Activated CD4-positive, CD25-positive, alpha-beta regulatory T cell treated with anti-CD3 and anti-CD28 coated beads, Interleukin-2, amount 50 U/mL, for 72 hours (primary cell): ENCODE data around the gene FOXQ1.

Source experiments
- DNase-seq: peaks from one replicate; pipeline ENCODE4 v3.0.0; 2021

The FOXQ1 gene

GRCh38 chr6:1311400-1312202 lies at the start of gene FOXQ1:
Gene FOXQ1, plus strand, starts transcription at chr6:1312098. Its CDS starts 607 bp downstream, at chr6:1312705.
- no peak for DNase-seq

- DNase-seq = no peak
These were observed 49.2 kb upstream of the FOXQ1 start for GRCh38 chr6:1262704-1263038.

DNA sequence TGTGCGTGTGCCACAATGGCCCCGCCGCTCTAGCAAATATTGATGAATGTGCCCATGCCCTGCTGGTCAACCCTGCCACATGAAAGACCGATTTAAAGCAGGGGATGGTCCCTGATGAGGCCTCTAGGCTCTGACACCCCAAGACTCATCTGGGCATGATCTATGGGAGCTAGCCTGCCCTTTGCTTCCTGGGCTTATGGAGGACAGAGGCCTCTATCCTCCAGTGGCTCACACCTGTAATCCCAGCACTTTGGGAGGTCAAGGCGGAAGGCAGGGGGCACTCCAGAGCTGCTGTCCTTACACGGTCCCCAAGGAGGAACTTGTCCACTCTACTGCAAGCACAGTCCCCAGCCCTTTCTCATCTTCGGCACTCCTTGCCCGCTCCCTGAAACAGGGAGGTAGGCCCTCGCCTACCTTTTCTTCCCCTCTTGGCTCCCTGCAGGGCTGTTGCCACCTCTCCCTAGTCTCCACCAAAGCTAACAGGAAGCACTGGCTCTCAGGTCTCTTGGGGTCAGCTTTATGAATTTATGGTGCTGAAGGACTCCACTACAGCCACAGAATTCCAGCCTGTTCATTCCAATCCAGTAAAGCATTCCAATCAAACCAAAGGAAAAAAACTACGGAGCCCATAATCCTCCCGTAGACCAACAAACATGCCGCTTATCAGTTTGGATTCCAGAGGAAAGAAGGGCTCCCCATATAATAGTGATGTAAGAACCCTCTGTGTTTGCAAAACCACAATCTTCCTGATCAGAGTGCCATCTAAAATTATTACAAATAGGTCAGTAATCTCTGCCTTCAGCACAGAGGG lies 48.7 kb upstream of the FOXQ1 start:
- no peak for DNase-seq

DNA sequence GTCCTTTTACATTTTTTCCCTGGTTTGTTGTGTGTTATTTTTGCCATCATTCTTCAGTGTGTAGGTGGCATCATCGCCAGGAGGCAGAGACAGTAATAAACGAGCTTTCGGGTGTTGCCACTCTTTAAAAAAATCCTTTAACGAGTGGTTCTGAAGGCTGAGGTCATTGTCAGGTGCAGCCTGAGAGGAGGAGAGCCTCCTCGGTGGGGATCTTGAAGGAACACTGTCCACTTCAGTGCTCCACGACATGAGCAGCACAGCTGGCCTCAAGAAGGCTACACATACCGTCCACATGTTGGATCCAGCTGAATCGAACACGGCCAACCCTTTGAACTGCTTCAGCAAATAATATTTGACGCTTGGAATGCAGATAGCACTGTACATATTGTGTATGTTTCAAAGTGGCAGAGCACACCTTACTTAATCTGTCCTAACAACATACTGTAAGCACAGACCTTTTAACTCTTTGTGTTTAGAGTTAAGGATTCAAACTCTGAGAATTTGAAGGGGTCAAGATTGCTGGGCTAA lies 48.0 kb upstream of the FOXQ1 start:
- no peak for DNase-seq

DNA sequence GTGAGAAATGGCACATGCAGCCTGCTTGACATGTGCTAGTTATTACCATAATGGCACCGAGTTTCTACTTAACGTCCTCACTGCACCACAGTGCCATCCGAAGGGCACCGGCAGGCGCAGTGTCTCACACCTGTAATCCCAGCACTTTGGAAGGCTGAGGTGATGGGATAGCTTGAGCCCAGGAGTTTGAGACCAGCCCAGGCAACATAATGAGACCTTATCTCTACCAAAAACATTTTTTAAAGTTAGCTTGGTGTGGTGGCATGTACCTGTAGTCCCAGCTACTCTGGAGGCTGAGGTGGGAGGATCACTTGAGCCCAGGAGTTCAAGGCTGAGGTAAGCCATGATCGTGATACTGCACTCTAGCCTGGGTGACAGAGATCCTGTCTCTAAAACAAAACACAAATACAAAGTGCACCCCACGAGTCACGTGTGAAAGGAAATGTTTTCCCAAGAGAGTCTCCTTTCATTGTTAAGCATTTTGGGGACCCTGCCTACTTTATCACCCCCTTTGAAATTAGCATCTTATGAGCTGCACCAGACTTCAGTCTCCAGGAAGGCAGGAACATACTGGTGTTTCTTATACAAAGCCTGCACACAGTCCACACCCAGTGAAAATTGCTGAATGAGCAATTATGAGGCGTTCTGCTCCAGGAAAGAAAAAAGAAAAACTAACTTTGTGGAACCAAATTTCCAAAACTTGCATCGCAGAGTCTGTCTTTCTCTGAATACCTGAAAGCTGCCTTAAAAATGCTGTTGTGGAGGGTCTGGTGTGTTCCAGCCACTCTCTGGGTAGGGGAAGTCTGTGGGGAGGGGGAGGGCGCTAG lies 47.1 kb upstream of the FOXQ1 start:
- DNase-seq = no peak

- no peak for DNase-seq
These were observed 45.2 kb upstream of the FOXQ1 start for GRCh38 chr6:1266686-1267056.

- DNase-seq = no peak
These were observed 44.7 kb upstream of the FOXQ1 start for GRCh38 chr6:1267057-1267732.

DNA sequence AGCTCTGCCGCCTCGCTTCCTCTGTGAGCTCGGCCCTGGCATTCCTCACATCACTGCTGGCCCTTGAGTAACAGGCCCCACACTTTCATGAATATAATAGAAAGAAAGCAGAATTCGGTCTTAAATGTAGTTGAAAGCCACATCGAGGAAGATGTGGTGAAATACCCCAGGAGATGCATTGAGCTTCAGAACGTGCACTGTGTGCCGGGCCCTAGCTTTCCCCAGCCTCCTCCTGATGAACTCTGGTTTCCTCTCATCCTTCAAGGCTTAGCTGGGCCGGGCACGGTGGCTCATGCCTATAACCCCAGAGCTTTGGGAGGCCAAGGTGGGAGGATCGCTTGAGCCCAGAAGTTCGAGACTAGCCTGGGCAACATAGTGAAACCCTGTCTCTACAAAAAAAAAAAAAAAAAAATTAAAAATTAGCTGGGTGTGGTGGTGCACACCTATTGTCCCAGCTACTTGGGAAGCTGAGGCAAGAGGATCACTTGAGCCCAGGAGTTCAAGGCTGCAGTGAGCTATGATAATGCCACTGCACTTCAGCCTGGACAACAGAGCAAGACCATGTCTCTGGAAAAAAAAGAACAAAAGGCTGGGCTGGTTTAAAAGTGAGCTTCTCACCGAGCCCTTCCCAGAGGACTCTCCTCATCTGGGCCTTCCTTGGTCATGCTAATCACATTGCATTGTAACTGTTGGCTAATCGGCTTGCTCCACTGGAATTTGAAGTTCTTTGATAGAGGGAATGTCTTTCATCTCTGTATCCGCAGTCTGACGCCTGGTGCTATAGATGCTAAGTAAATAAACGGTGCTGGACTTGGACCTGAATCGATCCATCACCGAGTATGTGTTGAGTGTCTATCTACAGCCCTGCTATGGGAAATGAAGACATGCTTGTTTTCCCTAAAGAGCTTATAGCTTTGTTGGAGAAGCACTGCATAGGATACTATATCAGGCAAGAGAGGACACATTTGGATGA lies 43.8 kb upstream of the FOXQ1 start:
- no peak for DNase-seq

GRCh38 chr6:1271071-1271763 lies 40.7 kb upstream of the FOXQ1 start:
- DNase-seq = no peak

DNA sequence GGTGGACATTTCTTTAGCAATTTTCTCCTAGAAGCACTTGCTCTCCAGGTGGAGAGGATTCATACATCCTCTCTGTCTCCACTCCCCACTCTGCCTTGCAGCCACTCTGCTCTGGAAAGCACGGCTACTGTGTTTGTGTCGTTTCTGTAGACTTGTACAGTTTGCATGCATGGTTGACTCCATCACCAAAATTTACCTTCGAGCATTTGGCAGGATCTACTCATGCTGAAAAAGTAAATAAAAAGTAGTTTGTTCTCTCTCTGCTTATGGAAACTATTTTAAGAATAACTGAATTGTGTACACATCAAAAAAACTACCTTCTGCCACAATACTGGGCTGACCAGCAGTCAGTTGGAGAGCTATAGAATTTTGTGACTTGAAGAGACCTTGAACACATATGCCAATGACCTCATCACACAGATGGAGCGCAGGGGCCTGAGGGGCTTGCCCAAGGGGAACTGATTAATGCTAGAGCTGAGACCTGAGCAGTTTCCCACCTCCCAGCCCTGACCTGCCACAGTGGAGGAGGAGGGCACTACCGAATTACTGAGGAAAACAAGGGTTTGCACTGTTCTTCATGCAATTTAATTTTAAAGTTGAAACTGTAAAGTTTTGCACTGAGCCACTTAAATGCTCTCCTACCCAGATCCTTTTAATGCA lies 33.7 kb upstream of the FOXQ1 start:
- no peak for DNase-seq

DNA sequence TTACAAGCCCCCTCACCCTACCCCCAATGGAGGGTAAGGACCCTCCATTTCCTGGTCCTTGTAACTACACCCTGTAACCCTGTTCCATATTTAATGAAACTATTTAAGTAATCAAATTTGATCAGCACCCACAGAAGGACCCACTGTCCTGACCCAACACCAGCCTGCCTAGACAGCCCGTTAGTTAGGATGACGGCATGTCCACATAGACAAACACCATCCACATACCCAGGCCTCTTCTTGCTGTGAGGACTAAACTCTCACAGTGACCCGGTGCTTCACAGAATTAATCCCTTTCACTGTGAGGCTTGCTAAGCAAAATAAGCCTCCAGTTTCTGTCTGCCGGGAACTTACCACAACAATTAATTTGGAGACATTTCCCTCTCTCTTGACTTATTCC lies 32.8 kb upstream of the FOXQ1 start:
- no peak for DNase-seq

- DNase-seq = no peak
These were observed 31.1 kb upstream of the FOXQ1 start for GRCh38 chr6:1280666-1281300.

DNA sequence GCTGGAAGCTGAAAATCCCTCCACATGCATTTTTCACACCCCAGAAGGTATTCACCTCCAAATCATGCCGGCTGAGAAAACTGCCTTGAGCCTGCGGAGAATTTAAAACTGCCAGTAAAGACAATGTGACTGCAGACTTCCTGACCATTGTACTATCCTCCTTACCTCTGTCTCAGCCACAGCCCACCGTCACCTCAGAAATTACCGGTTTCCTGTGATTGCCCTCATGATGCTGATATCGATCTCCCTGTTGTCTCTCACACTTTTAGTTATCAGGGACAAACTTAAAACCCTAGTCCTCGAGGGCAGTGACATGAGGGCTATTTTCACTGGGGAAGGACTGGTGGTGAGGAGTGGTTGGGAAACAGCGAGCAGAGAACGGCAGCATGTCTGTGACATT lies 30.2 kb upstream of the FOXQ1 start:
- no peak for DNase-seq

- DNase-seq = no peak
These were observed 28.4 kb upstream of the FOXQ1 start for GRCh38 chr6:1283501-1283900.

GRCh38 chr6:1285556-1285955 lies 26.3 kb upstream of the FOXQ1 start:
- DNase-seq = no peak

- DNase-seq = no peak
These were observed 25.9 kb upstream of the FOXQ1 start for GRCh38 chr6:1285956-1286355.

GRCh38 chr6:1287103-1287591 lies 24.8 kb upstream of the FOXQ1 start:
- no peak for DNase-seq

DNA sequence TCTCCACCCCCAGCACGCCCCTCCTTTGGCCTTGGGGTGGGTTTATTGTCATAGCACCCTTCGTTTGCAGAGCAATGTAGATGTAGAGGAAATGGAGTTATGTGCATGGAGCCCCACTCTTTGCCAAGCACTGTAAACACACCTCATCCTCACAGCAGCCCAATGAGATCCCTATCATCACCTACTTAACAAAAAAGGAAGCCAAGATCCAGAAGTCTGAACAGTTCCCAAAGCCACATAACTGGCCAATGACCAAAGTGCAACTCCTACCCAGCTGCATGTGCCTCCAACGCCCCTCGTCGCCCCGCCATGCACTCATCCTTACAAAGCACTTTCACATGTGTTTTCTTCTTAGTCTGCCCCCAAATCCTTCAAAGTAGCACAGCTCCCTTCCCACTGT lies 21.8 kb upstream of the FOXQ1 start:
- no peak for DNase-seq

- DNase-seq = no peak
These were observed 21.1 kb upstream of the FOXQ1 start for GRCh38 chr6:1290805-1291204.

- no peak for DNase-seq
These were observed 20.5 kb upstream of the FOXQ1 start for GRCh38 chr6:1291381-1291780.
